ENCODE measurements around the gene CFTR.

GRCh38 chr7:117562759-117563158, 82.9 kb downstream of the CFTR start:
- no peak for TF ChIP-seq MAFK (IDR thresholded peaks at IDR 0.05; ENCODE audit: partially characterized antibody)
- no peak for TF ChIP-seq CHD2 (IDR thresholded peaks at IDR 0.05; ENCODE audit: low read length, partially characterized antibody)
- TF ChIP-seq CHD4 (IDR thresholded peaks at IDR 0.05; ENCODE audit: borderline replicate concordance) = no peak
- no peak for TF ChIP-seq CTCF (IDR thresholded peaks at IDR 0.05)
- TF ChIP-seq EP300 (IDR thresholded peaks at IDR 0.05) = no peak
- TF ChIP-seq REST (IDR thresholded peaks at IDR 0.05) = no peak
- TF ChIP-seq MAX (IDR thresholded peaks at IDR 0.05) = no peak
- TF ChIP-seq JUNB (IDR thresholded peaks at IDR 0.05) = no peak
- TF ChIP-seq PBX3 (IDR thresholded peaks at IDR 0.05) = no peak
- TF ChIP-seq POLR2AphosphoS2 (conservative IDR thresholded peaks at IDR 0.05; ENCODE audit: low read length) = no peak
